GM23338 (cell line): ENCODE measurements around the gene FGF8.

Experiments
- CTCF ChIP-seq, 2 experiments: fragments of 200-600 bp in 1 of 2; sonication (generic) in 1 of 2; conservative IDR thresholded peaks; 2 replicates each; pipeline versions ENCODE4 v1.5.1 to v1.6.1; 2016 to 2017; ENCODE audit warnings: antibody characterized with exemption in 2 of 2, low read depth in 2 of 2, mild to moderate bottlenecking in 2 of 2, moderate library complexity in 1 of 2
- EZH2 ChIP-seq: fragments of 200-600 bp; sonication (generic); IDR thresholded peaks from one replicate; pipeline ENCODE4 v1.8.0; 2017; ENCODE audit warnings: antibody characterized with exemption, mild to moderate bottlenecking, low read depth; ENCODE audit not compliant: unreplicated experiment
- EZH2phosphoT487 ChIP-seq: fragments of 200-600 bp; sonication (generic); IDR thresholded peaks from one replicate; pipeline ENCODE4 v1.8.1; 2018; ENCODE audit warnings: antibody characterized with exemption; ENCODE audit not compliant: unreplicated experiment
- NANOG ChIP-seq: IDR thresholded peaks from 2 replicates; pipeline ENCODE4 v1.6.1; 2016; ENCODE audit warnings: antibody characterized with exemption, borderline replicate concordance
- POLR2AphosphoS5 ChIP-seq: IDR thresholded peaks from 2 replicates; pipeline ENCODE4 v1.6.1; 2016; ENCODE audit warnings: antibody characterized with exemption, low read depth
- REST ChIP-seq: IDR thresholded peaks from one replicate; pipeline ENCODE4 v1.6.1; 2018; ENCODE audit warnings: antibody characterized with exemption; ENCODE audit not compliant: unreplicated experiment
- ZNF114 ChIP-seq: fragments of 250-450 bp; sonication (Bioruptor Pico); IDR thresholded peaks from 2 replicates; pipeline ENCODE4 v1.5.0; 2020; ENCODE audit warnings: mild to moderate bottlenecking, moderate library complexity
- ZNF331 ChIP-seq: fragments of 250-450 bp; sonication (Bioruptor Pico); IDR thresholded peaks from 2 replicates; pipeline ENCODE4 v1.5.0; 2020; ENCODE audit warnings: low read depth, mild to moderate bottlenecking, moderate library complexity
- TF ChIP-seq, protein P1 (sequence below): IDR thresholded peaks from 2 replicates; pipeline ENCODE4 v1.6.1; 2016; ENCODE audit warnings: antibody characterized with exemption

- TF ChIP-seq CTCF (conservative IDR thresholded peaks at IDR 0.05; ENCODE audit: low read depth in 2 of 2) = peak; percentile 62 to 81
- no peak for TF ChIP-seq POLR2AphosphoS5
- no peak for TF ChIP-seq EZH2
- TF ChIP-seq ZNF114 (CRISPR knock-in tag) = no peak
- TF ChIP-seq REST = no peak
- TF ChIP-seq, protein P1, sequence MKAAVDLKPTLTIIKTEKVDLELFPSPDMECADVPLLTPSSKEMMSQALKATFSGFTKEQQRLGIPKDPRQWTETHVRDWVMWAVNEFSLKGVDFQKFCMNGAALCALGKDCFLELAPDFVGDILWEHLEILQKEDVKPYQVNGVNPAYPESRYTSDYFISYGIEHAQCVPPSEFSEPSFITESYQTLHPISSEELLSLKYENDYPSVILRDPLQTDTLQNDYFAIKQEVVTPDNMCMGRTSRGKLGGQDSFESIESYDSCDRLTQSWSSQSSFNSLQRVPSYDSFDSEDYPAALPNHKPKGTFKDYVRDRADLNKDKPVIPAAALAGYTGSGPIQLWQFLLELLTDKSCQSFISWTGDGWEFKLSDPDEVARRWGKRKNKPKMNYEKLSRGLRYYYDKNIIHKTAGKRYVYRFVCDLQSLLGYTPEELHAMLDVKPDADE = no peak
- no peak for TF ChIP-seq ZNF331 (CRISPR knock-in tag)
- TF ChIP-seq EZH2phosphoT487 = no peak
- no peak for TF ChIP-seq NANOG
These were observed 3.8 kb upstream of the FGF8 start for GRCh38 chr10:101779544-101780186.
